ENCODE measurements around the gene ZNRD2.

ZNRD2 gene

DNA sequence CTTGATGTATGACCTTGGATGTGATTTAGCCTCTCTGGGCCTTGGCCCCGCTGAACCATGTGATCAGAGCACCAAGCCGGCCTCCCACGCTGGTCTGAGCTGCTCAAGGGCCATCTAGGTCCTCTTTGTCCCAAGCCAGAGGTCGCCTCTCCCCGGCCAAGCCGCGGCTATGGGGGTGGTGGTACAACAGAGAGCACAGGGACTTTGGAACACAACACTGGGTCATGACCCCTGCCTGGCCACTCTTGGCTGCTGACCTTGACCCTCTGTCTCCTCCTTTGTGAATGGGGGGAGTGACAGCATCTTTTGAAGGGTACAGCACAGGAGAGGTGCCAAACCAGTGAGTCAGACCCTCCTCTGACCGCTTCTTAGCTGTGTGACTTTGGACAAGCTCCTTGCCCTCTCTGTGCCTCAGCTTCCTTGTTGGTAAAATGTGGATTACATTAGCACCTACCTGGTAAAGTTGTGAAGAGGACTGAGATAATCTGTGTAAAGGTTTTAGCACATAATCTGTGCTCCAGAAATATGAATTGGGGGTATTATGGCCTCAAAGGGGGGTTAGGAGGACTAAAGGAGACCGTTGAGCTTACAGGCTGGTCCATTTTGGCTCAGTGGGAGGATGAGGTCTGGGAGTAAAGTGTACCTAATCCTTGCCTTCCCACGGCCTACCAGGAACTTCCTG, 40.7 kb upstream of the ZNRD2 start:
- H3K9ac ChIP-seq (ENCODE audit: low read length) = no peak overlapping the region
- peaks cover 20% of the 10 kb centered on the region for H3K36me3 ChIP-seq (ENCODE audit: control insufficient read depth, low read depth, low read length)

DNA sequence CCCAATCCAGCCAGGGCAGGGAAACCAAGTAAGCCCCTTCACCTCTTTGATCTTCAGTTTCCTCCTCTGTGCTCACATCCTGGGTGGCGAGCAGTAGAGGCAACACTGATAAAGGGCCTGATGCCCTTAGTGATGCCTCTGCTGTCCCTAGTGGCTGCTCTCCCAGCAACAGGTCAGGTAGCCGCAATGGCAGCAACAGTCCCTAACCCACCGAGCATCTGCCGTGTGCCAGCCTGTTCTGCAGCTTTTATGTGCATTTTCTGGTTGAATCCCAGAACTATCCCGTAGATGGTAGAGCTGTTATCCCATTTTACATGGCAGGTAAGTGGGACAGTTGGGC, 40.1 kb upstream of the ZNRD2 start:
- no peaks in the 10 kb centered on the region for H3K9me3 ChIP-seq (ENCODE audit: control insufficient read depth, low read depth, low read length)
- H3K4me3 ChIP-seq (ENCODE audit: low read length) = no peak overlapping the region
- peaks cover 5% of the 10 kb centered on the region for H3K4me1 ChIP-seq (ENCODE audit: control insufficient read depth, low read depth, low read length)
- no peak overlapping the region for H3K27ac ChIP-seq (ENCODE audit: low read length)
- no peak overlapping the region for H3K9ac ChIP-seq (ENCODE audit: low read length)
- H3K27me3 ChIP-seq (ENCODE audit: control insufficient read depth, insufficient read depth, low read length) = no peaks in the 10 kb centered on the region
- peaks cover 20% of the 10 kb centered on the region for H3K36me3 ChIP-seq (ENCODE audit: control insufficient read depth, low read depth, low read length)

More for the DNA sequence above, 40.7 kb upstream of the ZNRD2 start:
- Histone ChIP-seq H3K27ac (ENCODE audit: low read length) (no peak overlapping the region), H3K4me1 (ENCODE audit: control insufficient read depth, low read depth, low read length) (peaks cover 5% of the 10 kb centered on the region), H3K9me3 (ENCODE audit: control insufficient read depth, low read depth, low read length) (no peaks in the 10 kb centered on the region), H3K27me3 (ENCODE audit: control insufficient read depth, insufficient read depth, low read length) (no peaks in the 10 kb centered on the region), H3K4me3 (ENCODE audit: low read length) (no peak overlapping the region)

DNA sequence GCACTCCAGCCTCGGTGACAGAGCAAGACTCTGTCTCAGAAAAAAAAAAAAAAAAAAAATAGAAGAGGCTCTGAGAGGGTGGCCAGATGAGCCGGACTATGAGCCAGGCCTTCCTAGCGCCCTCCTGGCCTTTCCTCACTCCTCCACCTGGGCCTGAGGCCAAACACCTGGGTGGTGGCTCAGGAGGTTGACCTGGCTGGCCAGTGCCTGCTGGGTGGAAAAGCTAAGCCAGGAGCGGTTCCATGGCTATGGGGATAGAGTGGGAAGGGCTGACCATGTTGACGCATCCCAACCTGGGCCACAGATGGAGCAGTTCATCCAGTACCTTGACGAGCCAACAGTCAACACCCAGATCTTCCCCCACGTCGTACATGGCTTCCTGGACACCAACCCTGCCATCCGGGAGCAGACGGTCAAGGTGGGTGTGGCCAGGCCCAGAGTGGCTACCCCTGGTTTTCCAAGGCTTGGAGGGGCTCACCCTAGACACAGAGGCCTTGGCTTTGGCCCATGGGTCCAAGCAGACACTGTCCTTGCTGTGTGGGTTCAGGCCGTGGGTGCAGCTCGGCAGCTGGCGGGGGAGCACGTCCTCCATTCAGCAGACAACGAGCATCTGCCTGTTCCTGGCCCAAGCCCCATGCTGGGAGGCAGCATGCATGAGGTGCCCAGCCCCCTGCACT, 37.8 kb upstream of the ZNRD2 start:
- H3K27ac ChIP-seq (ENCODE audit: low read length) = no peak overlapping the region
- H3K36me3 ChIP-seq (ENCODE audit: control insufficient read depth, low read depth, low read length) = peaks cover 24% of the 10 kb centered on the region
- H3K4me1 ChIP-seq (ENCODE audit: control insufficient read depth, low read depth, low read length) = no peaks in the 10 kb centered on the region
- peaks cover 5% of the 10 kb centered on the region for H3K27me3 ChIP-seq (ENCODE audit: control insufficient read depth, insufficient read depth, low read length)
- no peaks in the 10 kb centered on the region for H3K9me3 ChIP-seq (ENCODE audit: control insufficient read depth, low read depth, low read length)
- no peak overlapping the region for H3K4me3 ChIP-seq (ENCODE audit: low read length)
- no peak overlapping the region for H3K9ac ChIP-seq (ENCODE audit: low read length)

DNA sequence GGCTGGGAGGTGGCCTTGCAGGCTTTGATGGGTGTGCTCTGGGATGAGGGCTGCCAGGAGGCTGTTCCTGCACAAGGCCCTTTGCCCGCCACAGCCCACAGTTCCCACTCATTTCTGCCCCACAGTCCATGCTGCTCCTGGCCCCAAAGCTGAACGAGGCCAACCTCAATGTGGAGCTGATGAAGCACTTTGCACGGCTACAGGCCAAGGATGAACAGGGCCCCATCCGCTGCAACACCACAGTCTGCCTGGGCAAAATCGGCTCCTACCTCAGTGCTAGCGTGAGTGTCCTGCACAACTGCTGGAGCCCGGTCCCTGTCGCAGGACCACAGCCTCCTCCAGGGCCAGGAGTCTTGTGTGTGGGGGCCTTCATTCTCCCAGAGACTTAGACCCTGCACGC, 35.2 kb upstream of the ZNRD2 start:
- Histone ChIP-seq H3K27ac (ENCODE audit: low read length) (no peak overlapping the region), H3K9ac (ENCODE audit: low read length) (no peak overlapping the region), H3K9me3 (ENCODE audit: control insufficient read depth, low read depth, low read length) (no peaks in the 10 kb centered on the region), H3K27me3 (ENCODE audit: control insufficient read depth, insufficient read depth, low read length) (peaks cover 31% of the 10 kb centered on the region), H3K4me1 (ENCODE audit: control insufficient read depth, low read depth, low read length) (no peaks in the 10 kb centered on the region), H3K36me3 (ENCODE audit: control insufficient read depth, low read depth, low read length) (peaks cover 22% of the 10 kb centered on the region), H3K4me3 (ENCODE audit: low read length) (no peak overlapping the region)

DNA sequence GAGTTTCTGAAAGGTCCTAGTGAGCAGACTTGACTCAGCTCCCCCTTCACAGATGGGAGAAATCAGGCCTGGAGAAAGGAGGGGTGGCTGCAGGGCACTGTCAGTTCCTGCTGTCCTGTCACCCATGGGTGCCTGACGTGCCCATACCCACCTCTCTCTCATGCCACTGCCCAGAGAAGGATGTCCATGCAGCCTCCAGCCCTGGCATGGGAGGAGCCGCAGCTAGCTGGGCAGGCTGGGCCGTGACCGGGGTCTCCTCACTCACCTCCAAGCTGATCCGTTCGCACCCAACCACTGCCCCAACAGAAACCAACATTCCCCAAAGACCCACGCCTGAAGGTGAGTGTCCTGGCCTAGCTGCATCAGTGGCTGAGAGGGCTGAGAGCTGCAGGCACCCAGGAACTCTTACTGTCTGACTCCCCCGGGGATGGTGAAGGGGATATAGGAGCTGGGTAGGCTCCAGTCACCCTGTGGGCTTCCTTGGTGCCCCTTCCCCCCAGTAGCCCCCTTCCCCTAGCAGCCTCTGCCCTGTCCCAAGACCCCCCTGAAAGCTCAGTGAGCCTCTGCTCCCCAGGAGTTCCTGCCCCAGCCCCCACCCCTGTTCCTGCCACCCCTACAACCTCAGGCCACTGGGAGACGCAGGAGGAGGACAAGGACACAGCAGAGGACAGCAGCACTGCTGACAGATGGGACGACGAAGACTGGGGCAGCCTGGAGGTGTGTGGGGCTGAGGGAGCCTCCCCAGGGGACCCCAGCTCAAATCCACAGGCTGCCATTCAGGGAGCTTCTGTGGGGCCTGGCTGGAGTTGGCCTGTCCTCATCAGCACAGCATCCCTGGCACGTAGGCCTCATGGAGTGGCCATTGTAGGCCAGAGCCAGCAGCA, 33.6 kb upstream of the ZNRD2 start:
- Histone ChIP-seq H3K27me3 (ENCODE audit: control insufficient read depth, insufficient read depth, low read length) (peaks cover 44% of the 10 kb centered on the region), H3K4me1 (ENCODE audit: control insufficient read depth, low read depth, low read length) (no peaks in the 10 kb centered on the region), H3K4me3 (ENCODE audit: low read length) (no peak overlapping the region), H3K36me3 (ENCODE audit: control insufficient read depth, low read depth, low read length) (peaks cover 11% of the 10 kb centered on the region), H3K27ac (ENCODE audit: low read length) (no peak overlapping the region), H3K9ac (ENCODE audit: low read length) (no peak overlapping the region), H3K9me3 (ENCODE audit: control insufficient read depth, low read depth, low read length) (no peaks in the 10 kb centered on the region)

DNA sequence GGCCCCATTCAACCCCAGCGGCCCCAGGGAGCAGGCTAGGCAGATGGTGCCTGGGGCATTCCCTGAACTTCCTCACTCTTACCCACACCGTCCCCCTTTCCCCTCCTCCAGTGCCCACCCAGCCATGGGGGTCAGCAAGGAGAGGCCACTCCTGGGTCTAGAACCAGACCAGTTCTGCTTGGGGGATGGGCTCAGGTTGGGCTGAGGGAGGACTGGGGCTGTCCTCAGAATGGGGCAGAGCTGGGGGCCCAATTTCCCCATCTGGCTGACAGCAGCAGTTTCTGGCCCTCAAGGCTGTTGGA, 33.0 kb upstream of the ZNRD2 start:
- H3K4me3 ChIP-seq (ENCODE audit: low read length) = no peak overlapping the region
- H3K9me3 ChIP-seq (ENCODE audit: control insufficient read depth, low read depth, low read length) = no peaks in the 10 kb centered on the region
- no peaks in the 10 kb centered on the region for H3K4me1 ChIP-seq (ENCODE audit: control insufficient read depth, low read depth, low read length)
- H3K27ac ChIP-seq (ENCODE audit: low read length) = no peak overlapping the region
- H3K27me3 ChIP-seq (ENCODE audit: control insufficient read depth, insufficient read depth, low read length) = peaks cover 44% of the 10 kb centered on the region
- peaks cover 9% of the 10 kb centered on the region for H3K36me3 ChIP-seq (ENCODE audit: control insufficient read depth, low read depth, low read length)
- no peak overlapping the region for H3K9ac ChIP-seq (ENCODE audit: low read length)

DNA sequence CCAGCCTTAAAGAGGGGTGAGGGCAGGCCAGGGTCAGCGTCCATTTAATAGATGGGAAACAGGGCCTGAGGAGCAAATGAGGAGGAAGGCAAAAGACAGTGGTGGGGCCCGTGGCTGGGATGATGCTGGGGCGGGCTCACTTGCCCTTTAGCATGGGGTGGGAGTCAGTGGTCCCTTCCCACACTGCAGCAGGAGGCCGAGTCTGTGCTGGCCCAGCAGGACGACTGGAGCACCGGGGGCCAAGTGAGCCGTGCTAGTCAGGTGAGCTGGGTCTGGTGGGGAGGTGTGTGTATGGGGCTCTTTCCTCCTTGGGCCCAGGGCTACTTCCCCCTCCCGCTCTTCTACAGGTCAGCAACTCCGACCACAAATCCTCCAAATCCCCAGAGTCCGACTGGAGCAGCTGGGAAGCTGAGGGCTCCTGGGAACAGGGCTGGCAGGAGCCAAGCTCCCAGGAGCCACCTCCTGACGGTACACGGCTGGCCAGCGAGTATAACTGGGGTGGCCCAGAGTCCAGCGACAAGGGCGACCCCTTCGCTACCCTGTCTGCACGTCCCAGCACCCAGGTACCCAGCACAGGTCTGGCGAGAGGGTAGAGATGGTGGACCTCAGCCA, 32.6 kb upstream of the ZNRD2 start:
- no peak overlapping the region for H3K27ac ChIP-seq (ENCODE audit: low read length)
- peaks cover 9% of the 10 kb centered on the region for H3K36me3 ChIP-seq (ENCODE audit: control insufficient read depth, low read depth, low read length)
- peaks cover 44% of the 10 kb centered on the region for H3K27me3 ChIP-seq (ENCODE audit: control insufficient read depth, insufficient read depth, low read length)
- H3K9ac ChIP-seq (ENCODE audit: low read length) = no peak overlapping the region
- H3K9me3 ChIP-seq (ENCODE audit: control insufficient read depth, low read depth, low read length) = no peaks in the 10 kb centered on the region
- no peaks in the 10 kb centered on the region for H3K4me1 ChIP-seq (ENCODE audit: control insufficient read depth, low read depth, low read length)
- H3K4me3 ChIP-seq (ENCODE audit: low read length) = no peak overlapping the region

DNA sequence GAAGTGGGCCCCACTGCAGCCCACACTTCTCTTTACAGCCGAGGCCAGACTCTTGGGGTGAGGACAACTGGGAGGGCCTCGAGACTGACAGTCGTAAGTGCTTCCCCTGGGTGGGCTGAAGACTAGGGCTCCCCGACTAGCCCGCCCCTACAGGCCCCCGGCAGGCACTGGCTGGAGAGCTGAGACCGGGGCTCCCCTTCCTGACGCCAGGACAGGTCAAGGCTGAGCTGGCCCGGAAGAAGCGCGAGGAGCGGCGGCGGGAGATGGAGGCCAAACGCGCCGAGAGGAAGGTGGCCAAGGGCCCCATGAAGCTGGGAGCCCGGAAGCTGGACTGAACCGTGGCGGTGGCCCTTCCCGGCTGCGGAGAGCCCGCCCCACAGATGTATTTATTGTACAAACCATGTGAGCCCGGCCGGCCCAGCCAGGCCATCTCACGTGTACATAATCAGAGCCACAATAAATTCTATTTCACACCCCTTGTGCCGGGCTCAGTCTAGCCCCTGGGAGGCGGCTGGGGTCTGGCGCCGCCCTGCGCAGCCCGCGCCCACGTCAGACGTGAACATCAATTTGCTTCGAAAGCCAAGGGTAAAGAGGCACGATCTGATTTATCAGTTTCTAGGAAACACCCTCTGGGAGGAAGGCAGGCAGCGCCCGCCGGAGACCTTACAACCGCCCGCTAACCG, 31.9 kb upstream of the ZNRD2 start:
- H3K27ac ChIP-seq (ENCODE audit: low read length) = no peak overlapping the region
- peaks cover 44% of the 10 kb centered on the region for H3K27me3 ChIP-seq (ENCODE audit: control insufficient read depth, insufficient read depth, low read length)

DNA sequence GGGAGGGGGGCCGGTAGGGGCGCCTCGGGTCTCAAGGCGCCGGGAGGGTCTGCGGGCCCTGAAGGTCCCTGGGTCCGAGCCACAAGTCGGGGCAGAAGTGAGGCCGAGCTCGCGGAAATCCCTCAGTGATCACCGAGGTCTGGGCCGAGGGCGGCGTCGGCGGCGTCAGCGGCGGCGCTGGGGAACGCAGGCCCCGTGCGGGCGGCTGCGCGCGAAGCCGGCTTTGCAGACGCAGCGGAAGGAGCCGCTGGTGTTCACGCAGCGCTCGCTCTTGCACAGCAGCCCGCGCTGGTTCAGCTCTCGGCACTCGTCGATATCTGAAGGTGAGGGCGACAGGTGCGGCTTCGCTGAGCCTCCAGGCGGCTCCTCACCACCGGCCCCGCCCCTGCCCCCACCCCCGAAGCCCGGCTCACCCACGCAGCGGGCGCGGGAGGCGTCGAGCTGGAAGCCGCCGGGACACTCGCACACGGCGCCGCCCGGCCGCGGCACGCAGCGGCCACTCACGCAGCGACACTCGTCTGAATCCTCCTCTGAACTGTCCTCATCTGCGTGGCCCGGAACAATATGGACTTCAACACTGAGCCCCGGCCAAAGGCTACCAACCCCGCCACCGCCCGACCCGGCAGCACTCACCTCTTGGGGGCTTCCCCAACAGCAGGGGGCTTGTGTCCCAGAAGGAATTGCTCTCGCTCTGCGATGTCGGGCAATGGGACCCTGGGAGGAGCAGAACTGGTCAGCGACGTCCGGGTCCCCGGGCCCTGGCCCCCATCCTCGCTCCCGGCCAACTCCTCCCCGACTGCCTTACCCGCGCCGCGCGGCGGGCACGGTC, 31.1 kb upstream of the ZNRD2 start:
- Histone ChIP-seq H3K36me3 (ENCODE audit: control insufficient read depth, low read depth, low read length) (peaks cover 9% of the 10 kb centered on the region), H3K4me3 (ENCODE audit: low read length) (peak overlapping the region; percentile 58)

More for the DNA sequence above, 31.9 kb upstream of the ZNRD2 start:
- no peak overlapping the region for H3K9ac ChIP-seq (ENCODE audit: low read length)
- peaks cover 9% of the 10 kb centered on the region for H3K36me3 ChIP-seq (ENCODE audit: control insufficient read depth, low read depth, low read length)
- H3K9me3 ChIP-seq (ENCODE audit: control insufficient read depth, low read depth, low read length) = no peaks in the 10 kb centered on the region
- H3K4me3 ChIP-seq (ENCODE audit: low read length) = peak overlapping the region; percentile 58
- H3K4me1 ChIP-seq (ENCODE audit: control insufficient read depth, low read depth, low read length) = no peaks in the 10 kb centered on the region

DNA sequence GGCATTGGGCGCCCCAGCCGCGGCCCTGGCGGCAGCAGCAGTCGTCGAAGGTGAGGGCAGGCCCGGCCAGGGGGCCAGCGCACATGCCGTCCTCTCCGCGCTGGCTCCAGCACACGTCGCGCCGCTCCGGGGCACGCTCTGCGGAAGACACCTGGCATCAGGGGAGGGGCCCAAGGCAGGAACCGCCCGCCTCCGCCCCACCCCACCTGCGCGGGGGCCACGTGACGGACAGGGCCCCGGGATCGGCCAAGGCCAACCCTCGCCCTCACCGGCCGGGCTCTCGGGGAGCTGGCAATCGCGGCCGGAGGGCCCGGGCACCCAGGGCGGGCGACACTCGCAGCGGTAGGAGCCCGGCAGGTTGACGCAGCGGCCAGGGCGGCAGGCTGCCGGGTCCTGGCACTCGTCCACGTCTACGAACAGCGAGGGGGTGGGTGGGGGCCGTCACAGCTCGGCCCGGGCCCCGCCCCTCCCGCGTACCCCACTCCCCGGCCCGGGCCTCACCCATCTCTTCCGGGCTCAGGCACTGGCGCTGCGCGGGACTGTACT, 30.5 kb upstream of the ZNRD2 start:
- no peak overlapping the region for H3K9ac ChIP-seq (ENCODE audit: low read length)
- H3K36me3 ChIP-seq (ENCODE audit: control insufficient read depth, low read depth, low read length) = peaks cover 9% of the 10 kb centered on the region
- H3K4me3 ChIP-seq (ENCODE audit: low read length) = peak overlapping the region; percentile 58
- H3K4me1 ChIP-seq (ENCODE audit: control insufficient read depth, low read depth, low read length) = no peaks in the 10 kb centered on the region
- no peaks in the 10 kb centered on the region for H3K9me3 ChIP-seq (ENCODE audit: control insufficient read depth, low read depth, low read length)
- H3K27ac ChIP-seq (ENCODE audit: low read length) = no peak overlapping the region
- H3K27me3 ChIP-seq (ENCODE audit: control insufficient read depth, insufficient read depth, low read length) = peaks cover 53% of the 10 kb centered on the region

More for the DNA sequence above, 31.1 kb upstream of the ZNRD2 start:
- H3K9ac ChIP-seq (ENCODE audit: low read length) = no peak overlapping the region
- no peaks in the 10 kb centered on the region for H3K4me1 ChIP-seq (ENCODE audit: control insufficient read depth, low read depth, low read length)
- no peak overlapping the region for H3K27ac ChIP-seq (ENCODE audit: low read length)
- no peaks in the 10 kb centered on the region for H3K9me3 ChIP-seq (ENCODE audit: control insufficient read depth, low read depth, low read length)
- H3K27me3 ChIP-seq (ENCODE audit: control insufficient read depth, insufficient read depth, low read length) = peaks cover 46% of the 10 kb centered on the region
